COLO668 (cell line): Measurements from ENCODE around the gene STAT3.
"Not testable (repeated sequence)": the region's sequence is repeated elsewhere in the genome, so short reads cannot be mapped to it uniquely, and the experiment has no call there.

Experiments used
- DNase-seq: peaks from one replicate; lab custom pipeline; 2025; ENCODE audit not compliant: unreplicated experiment; lab: John Stamatoyannopoulos, UW

Gene STAT3

GRCh38 chr17:42386777-42387657 lies 1.2 kb downstream of the STAT3 start:
- no peak for DNase-seq

GRCh38 chr17:42381898-42382297 lies 6.3 kb downstream of the STAT3 start:
- no peak for DNase-seq

- DNase-seq, result no peak
Observed at GRCh38 chr17:42380935-42381334, 7.3 kb downstream of the STAT3 start.

DNA sequence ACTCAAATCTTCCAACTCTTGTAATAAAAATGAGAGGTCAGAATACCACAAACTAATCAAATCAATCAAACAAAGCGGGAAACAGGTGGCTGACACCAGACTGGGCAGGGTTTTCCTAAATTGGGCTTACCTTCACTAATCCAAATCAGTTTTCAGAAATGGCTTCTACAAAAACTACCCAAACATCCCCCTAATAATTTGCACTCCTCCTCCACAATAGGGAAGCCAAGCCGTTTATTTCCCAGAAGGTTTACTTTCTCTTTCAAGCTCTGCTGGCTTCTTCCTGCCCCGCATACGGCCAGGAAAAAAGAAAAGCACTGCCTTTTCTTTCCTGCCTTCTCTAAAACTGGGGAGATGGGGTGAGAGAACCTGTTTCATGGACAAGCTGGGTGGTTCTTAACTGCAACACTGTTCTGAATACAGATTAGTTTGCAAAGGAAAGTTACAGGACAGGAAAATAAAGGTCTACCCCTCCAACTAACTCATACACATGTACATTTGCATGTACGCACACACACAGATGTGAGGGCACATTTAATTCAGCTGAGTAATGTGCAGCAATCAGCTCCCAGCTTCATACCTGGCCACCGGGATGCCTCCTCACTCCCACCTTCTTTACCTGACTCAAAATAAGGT lies 9.2 kb downstream of the STAT3 start:
- DNase-seq, result no peak

DNA sequence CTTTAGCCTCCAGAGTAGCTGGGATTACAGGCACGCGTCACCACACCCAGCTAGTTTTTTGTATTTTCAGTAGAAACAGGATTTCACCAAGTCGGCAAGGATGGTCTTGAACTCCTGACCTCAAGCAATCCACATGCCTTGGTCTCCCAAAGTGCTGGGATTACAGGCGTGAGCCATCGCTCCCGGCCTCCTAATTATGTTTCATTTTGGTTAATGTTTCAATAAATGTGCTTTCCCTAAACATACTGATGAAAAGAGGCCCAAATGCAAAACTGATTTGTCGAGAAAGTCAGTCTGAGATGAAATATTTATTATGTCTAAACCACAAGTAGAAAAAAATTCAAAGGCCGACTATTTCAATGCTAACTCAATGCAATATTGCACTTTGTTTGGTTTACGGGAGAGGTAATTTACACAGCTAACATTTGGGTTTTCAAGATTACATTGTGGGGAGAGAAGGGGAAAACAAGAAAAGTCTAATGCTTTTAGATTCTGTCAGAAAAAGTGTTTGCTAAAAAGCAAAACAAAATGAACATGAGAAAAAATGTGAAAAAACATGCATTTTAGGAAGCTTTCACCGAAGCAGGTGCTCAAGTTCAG lies 9.8 kb downstream of the STAT3 start:
- DNase-seq, result no peak

DNA sequence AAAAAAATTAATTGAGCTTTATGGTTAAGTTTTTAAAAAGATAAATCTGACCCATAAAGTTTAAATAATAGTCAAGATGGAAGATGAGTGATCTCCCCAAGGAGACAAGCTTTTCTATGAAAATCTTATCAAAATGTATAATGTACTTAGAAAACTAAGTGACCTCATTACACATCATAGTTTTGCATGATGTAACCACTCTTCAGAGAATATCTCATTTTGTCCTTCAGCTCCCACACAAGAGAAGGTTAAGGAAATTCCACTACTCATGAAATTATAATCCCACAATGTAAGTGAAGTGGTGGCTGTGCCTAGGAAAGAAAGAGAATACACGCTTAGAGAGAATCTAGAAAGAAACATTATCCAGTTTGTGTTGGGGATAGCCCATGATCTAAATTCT lies 14.3 kb downstream of the STAT3 start:
- DNase-seq, result no peak

DNA sequence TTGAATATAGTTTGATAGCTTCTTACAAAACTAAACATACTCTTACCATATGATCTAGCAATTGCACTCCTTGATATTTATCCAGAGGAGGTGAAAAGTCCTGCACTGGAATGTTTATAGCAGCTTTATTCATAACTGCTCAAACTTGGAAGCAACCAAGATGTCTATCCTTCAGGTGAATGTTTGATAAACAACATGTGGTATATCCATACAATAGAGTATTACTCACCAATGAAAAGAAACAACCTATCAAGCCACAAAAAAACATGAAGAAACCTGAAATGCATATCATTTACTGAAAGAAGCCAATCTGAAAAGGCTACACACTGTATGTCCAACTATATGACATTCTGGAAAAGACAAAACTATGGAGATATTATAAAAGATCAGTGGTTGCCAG lies 16.1 kb downstream of the STAT3 start:
- no peak for DNase-seq

DNA sequence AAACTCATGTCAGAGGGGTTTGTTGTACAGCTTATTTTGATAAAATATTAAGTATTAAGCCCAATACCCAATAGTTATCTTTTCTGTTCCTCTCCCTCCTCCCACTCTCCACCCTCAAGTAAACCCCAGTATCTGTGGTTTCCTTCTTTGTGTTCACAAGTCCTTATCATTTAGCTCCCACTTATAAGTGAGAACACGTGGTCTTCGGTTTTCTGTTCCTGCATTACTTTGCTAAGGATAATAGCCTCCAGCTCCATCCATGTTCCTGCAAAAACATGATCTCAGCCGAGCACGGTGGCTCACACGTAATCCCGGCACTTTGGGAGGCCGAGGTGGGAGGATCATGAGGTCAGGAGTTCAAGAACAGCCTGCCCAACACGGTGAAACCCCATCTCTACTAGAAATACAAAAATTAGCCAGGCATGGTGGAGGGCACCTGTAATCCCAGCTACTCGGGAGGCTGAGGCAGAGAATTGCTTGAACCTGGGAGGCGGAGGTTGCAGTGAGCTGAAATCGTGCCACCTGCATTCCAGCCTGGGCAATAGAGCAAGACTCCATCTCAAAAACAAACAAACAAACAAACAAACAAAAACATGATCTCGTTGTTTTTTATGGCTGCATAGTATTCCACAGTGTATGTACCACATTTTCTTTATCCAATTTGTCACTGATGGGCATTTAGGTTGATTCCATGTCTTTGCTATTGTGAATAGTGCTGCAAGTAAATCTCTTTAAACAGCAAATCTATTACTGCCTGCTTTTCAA lies 19.3 kb downstream of the STAT3 start:
- DNase-seq, result not testable (repeated sequence)

DNA sequence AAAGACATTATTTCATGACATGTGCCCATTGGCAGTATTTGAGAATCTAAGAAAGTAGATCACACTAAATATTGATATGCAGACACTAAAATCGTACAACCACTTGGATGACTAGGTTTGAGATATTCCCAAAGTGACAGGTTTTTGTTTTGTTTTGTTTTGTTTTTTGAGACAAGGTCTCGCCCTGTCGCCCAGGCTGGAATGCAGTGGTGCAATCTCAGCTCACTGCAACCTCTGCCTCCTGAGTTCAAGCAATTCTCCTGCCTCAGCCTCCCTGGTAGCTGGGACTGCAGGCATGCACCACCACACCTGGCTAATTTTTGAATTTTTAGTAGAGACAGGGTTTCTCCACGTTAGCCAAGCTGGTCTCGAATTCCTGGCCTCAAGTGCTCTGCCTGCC lies 19.9 kb downstream of the STAT3 start:
- DNase-seq, result not testable (repeated sequence)

GRCh38 chr17:42366176-42367023 lies 21.8 kb downstream of the STAT3 start:
- not testable (repeated sequence) for DNase-seq

DNA sequence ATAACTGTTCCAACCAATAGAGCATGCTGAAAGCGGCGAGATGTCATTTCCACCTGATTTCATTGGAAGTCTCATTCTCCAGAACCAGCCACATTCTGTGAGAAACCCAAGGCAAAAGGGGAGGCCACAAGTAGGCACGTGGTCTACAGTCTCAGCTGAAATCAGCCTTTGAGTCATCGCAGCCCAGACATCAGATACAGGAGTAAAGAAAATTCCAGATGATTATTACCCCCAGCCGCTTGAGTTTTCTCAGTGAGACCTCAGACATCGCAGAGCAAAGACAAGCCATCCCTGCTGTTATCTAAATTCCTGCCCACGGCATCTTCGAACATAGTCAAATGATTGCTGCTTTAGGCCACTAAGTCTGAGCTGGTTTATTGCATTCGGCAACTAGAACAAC lies 23.1 kb downstream of the STAT3 start:
- no peak for DNase-seq

- DNase-seq, result no peak
Observed at GRCh38 chr17:42363767-42364585, 24.3 kb downstream of the STAT3 start.

DNA sequence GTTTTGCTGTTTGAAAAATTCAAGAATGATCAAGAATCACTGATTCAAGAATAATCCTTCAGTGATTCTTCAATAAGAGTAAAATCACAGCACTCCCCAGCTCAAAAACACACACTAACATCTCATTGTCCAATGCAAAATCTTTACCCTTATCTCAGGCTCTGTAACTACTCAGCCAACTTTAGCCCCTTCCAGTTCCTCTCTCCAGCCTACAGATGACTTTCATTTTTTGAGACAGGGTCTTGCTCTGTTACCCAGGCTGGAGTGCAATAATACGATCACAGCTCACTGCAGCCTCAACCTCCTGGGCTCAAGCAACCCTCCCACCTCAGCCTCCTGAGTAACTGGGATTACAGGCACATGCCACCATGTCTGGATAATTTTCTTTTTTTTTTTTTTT lies 25.0 kb downstream of the STAT3 start:
- DNase-seq, result no peak

- DNase-seq, result no peak
Observed at GRCh38 chr17:42362245-42362961, 25.8 kb downstream of the STAT3 start.

DNA sequence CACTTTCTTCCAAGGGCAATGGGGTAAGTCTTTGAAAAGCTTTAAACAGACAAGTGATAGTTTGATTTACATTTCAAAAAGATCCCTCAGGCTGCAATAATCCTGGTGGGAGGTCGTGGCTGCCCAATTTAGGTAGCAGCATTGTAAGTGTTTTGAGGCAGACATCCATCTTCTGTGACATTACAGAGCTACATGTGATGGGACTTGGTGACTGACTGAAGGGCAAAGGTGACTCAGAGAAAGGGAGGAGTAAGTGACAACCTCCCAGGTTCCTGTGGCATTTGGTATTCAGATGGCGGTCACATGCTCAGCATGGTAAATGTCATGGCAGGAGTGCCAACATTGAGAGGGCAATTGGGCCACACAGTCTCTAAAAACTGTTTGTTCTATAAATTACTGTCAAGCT lies 26.5 kb downstream of the STAT3 start:
- no peak for DNase-seq

DNA sequence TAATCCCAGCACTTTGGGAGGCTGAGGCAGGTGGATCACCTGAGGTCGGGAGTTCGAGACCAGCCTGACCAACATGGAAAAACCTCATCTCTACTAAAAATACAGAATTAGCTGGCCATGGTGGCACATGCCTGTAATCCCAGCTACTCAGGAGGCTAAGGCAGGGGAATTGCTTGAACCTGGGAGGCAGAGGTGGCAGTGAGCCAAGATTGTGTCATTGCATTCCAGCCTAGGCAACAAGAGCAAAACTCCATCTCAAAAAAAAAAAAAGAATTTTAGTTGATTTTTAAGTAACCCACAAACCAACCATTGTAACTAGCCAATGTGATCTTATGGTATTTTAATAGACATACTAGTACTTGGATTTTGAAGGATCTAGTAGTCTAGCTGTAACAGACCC lies 27.9 kb downstream of the STAT3 start:
- not testable (repeated sequence) for DNase-seq

DNA sequence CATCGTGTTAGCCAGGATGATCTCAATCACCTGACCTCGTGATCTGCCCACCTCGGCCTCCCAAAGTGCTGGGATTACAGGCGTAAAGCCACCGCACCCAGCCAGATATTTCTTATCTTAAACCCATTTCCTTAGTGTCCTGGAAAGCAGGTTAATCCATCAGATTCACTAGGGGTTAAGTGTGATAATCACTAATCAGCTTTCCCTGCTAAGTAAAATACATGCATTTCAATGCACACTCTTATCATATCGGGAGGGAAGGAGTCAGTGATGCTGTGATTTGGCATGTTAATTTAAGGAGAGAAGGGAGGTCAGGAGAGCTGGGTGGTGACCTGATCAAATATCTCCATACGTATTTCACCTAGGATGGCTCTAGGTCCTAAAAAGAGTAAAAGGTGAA lies 29.1 kb downstream of the STAT3 start:
- DNase-seq, result no peak

DNA sequence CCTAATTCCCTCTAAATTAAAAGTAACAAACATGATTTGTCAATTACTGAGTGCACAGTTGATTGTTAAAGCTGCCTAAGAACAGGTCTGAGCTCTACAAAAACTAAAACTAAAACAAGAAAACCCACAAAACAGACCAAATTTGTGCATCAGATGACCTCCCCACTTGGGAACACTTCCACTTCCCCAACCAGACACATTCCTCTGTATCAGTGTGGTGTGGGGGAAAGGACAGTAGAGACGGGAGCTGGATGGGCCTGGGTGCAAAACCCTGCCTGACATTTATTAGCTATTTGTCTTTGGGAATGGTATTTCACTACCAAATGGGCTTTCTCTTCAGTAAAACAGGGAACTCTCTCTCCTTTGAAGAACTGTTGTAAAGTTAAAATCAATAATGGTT lies 29.8 kb downstream of the STAT3 start:
- DNase-seq, result no peak
